ENCODE results near the gene RNF25.

DNA sequence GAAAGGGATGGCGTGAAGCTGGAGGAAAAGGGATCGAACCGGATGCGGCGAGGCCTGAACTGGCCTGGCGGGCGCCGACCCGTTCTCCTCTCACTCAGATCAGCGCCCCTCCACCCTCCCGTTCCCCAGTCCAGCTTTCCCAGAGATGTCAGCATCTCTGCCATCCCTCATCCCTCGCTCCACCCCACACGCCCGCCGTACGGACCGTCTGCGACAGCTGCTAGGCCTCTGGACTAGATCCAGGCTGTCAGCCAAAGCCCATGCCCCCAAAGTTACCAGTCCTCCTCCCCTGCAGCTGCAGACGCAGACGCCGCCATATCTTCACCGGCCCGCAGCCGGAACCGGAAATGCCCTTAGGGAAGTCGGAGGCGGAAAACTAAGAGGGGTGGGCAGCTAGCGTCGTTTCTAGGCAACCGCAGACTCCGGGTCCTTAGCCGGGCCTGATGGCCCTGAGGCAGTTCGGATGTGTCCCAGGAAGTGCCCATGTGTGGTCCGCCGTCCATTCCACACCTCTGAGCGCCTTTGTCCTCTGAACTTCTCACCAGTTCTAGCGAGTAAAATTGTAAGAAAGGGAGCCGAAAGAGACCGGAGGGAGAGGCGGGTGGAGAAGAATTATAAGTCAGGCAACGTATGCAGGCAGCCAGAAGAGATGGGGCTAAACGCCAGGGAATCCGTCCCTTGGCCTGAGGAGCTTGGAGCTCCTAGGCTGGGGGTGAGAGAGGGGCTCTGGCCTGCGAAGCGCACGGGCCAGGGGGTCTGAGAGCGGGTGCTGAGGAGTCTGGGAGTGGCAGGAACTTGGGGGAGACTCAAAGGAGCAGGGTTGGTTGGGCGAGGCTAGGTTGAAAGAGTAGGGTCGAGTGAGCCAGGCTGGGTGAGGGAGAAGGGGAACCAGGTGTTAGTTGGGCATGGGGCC lies at the start of gene RNF25, which contains the start of gene STK36:
- TF ChIP-seq POLR2A (IDR thresholded peaks at IDR 0.05) (peak; percentile 56 to 60), CTCF (IDR thresholded peaks at IDR 0.05) (no peak)
